Calu3 (cell line): ENCODE measurements around the gene LMTK2. TPM values are rescaled to one million over a fixed set of nuclear protein-coding genes. Genes with fewer than 3 reads are reported as not detected.

Experiments
- BruUV-seq: library from RNA; stranded (reverse); fragments of 400-500 nt; replicated peaks from 2 replicates; lab custom pipeline; 2021; lab: Mats Ljungman, UMichigan
- CTCF ChIA-PET: fragments of 300-600 bp; sonication (Branson Sonifier 250); formaldehyde crosslinking; loops from one replicate; lab custom pipeline; 2022; ENCODE audit warnings: antibody characterized with exemption; lab: Charles Lee
- DNase-seq: peaks from one replicate; pipeline ENCODE4 v3.0.0; 2022
- H3K27ac Mint-ChIP-seq: one replicate; pipeline ENCODE4 v1.8.0; 2022; ENCODE audit warnings: mixed read lengths; ENCODE audit not compliant: unreplicated experiment
- H3K27me3 Mint-ChIP-seq: one replicate; pipeline ENCODE4 v1.8.0; 2022; ENCODE audit warnings: mixed read lengths; ENCODE audit not compliant: unreplicated experiment
- H3K36me3 Mint-ChIP-seq: one replicate; pipeline ENCODE4 v1.8.0; 2022; ENCODE audit warnings: mild to moderate bottlenecking, moderate library complexity, mixed read lengths; ENCODE audit not compliant: insufficient read depth, unreplicated experiment
- H3K4me1 Mint-ChIP-seq: one replicate; pipeline ENCODE4 v1.8.0; 2022; ENCODE audit warnings: mild to moderate bottlenecking, low read depth, mixed read lengths; ENCODE audit not compliant: unreplicated experiment
- H3K4me3 Mint-ChIP-seq: one replicate; pipeline ENCODE4 v1.8.0; 2022; ENCODE audit warnings: mild to moderate bottlenecking, low read depth, moderate library complexity, mixed read lengths; ENCODE audit not compliant: unreplicated experiment
- H3K9me3 Mint-ChIP-seq: one replicate; pipeline ENCODE4 v1.8.0; 2022; ENCODE audit warnings: low read depth, mixed read lengths; ENCODE audit not compliant: unreplicated experiment
- CTCF ChIP-seq: fragments of 200-600 bp; IDR thresholded peaks from one replicate; pipeline ENCODE4 v1.8.0; 2022; ENCODE audit warnings: antibody characterized with exemption; ENCODE audit not compliant: unreplicated experiment
- intact Hi-C: fragments of 100-400 bp; cut with micrococcal nuclease; formaldehyde crosslinking; loops from one replicate; pipeline ENCODE4 v1.10.0; 2022; ENCODE audit not compliant: unreplicated experiment
- total RNA-seq: library from RNA; stranded (reverse); gene quantifications from 2 replicates; pipeline ENCODE4 v1.2.3, GENCODE V29; 2022

The LMTK2 gene
- total RNA-seq, 1 experiment from 2014 or later: 29.9 TPM

- DNase-seq: no peak
Observed at GRCh38 chr7:98254951-98255610, 148.4 kb downstream of the LMTK2 start.

GRCh38 chr7:98256431-98256830, 149.8 kb downstream of the LMTK2 start:
- H3K9me3 Mint-ChIP-seq: no peaks in the 10 kb centered on the region
- TF ChIP-seq CTCF: no peak
- no peak for DNase-seq
- no peak overlapping the region for H3K27ac Mint-ChIP-seq
- CTCF ChIA-PET: interaction anchor here (0.5 kb wide), 1 partner anchor 14 kb away, joined by 3 read pairs; no protein-coding TSS in a partner anchor
- H3K4me1 Mint-ChIP-seq: no peaks in the 10 kb centered on the region
- no TSS peak for BruUV-seq
- H3K27me3 Mint-ChIP-seq: no peaks in the 10 kb centered on the region
- peaks cover 13% of the 10 kb centered on the region for H3K36me3 Mint-ChIP-seq
- H3K4me3 Mint-ChIP-seq: no peak overlapping the region
- intact Hi-C loops: no loop called here

More at GRCh38 chr7:98254951-98255610, 148.4 kb downstream of the LMTK2 start:
- intact Hi-C loops: no loop called here
- no TSS peak for BruUV-seq
- H3K36me3 Mint-ChIP-seq: peaks cover 17% of the 10 kb centered on the region
- no peak overlapping the region for H3K4me3 Mint-ChIP-seq
- H3K4me1 Mint-ChIP-seq: no peaks in the 10 kb centered on the region
- no peak for TF ChIP-seq CTCF
- H3K27me3 Mint-ChIP-seq: no peaks in the 10 kb centered on the region
- CTCF ChIA-PET: interaction anchor here (0.7 kb wide), 1 partner anchor 25 kb away, joined by 5 read pairs; no protein-coding TSS in a partner anchor
- H3K9me3 Mint-ChIP-seq: no peaks in the 10 kb centered on the region
- H3K27ac Mint-ChIP-seq: no peak overlapping the region

GRCh38 chr7:98257701-98258100, 151.0 kb downstream of the LMTK2 start:
- Mint-ChIP-seq H3K36me3 (peaks cover under 1% of the 10 kb centered on the region), H3K4me3 (no peak overlapping the region), H3K27ac (no peak overlapping the region), H3K4me1 (no peaks in the 10 kb centered on the region), H3K27me3 (no peaks in the 10 kb centered on the region), H3K9me3 (no peaks in the 10 kb centered on the region)
- no TSS peak for BruUV-seq
- intact Hi-C loops: no loop called here
- TF ChIP-seq CTCF: no peak
- no peak for DNase-seq
- CTCF ChIA-PET: no interaction called here

Other genes with a start within 250 kb of the LMTK2 start
- 52.9 and 64.0 TPM in 2 replicates for gene ASNS, start 234.5 kb upstream of the LMTK2 start, total RNA-seq
- not detected in 2 replicates for gene OCM2, start 116.7 kb upstream of the LMTK2 start, total RNA-seq
- gene BHLHA15, start 104.6 kb downstream of the LMTK2 start, total RNA-seq: 1.7 and 1.8 TPM in 2 replicates
- gene TECPR1, start 145.4 kb downstream of the LMTK2 start, total RNA-seq: 12.9 and 13.2 TPM in 2 replicates
- gene BRI3, start 174.8 kb downstream of the LMTK2 start, total RNA-seq: 101 and 124 TPM in 2 replicates